ENCODE measurements around the gene ZNF497. TPM values are rescaled to one million over a fixed set of nuclear protein-coding genes. Genes with fewer than 3 reads are reported as not detected.

Gene ZNF497
- total and polyA plus RNA-seq, 2 of the 13 experiments (the other 11 are each of a cell fraction or from before 2014, with no cell fraction given) = 1.5 to 1.9 TPM

DNA sequence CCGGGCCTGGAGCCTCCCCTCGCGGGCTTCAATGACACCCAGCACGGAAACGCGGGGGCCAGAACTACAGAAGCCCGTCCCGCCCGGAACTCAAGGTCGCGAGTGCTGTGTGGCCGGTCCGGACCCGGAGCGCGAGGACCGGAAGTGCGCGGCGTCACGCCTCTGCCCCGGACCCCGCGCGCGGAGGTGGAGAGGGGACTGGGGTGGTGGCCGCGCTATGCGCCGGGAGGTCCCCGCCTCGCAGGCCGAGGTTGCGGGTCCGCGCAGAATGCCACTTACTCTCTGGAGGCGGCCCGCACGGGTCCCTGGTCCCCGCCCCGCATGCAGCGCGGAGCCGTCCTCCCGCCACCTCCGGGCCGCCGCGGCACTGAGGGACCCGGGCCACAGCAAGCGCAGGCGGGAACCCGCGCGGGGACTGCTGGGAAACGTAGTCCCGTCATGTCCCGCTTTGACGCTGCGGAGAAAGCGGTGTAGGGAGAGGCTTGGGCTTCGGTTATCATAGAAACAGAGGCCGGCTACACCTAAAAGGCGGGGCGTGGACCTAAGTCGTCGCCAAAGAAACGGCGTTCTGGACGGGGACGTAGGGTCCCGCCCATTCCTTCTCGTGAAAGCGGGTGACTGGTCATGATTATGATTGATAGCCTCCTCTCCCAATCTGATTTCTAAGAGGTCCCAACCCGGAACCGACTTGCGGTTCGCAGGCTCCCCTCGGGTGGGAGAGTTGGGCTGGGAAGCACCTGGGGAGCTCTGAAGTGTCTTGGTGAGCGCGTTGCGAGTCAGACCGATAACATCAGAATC is 18.3 kb upstream of the ZNF497 start, which contains the start of gene ZNF837 (continued):
- TF ChIP-seq, protein P1, sequence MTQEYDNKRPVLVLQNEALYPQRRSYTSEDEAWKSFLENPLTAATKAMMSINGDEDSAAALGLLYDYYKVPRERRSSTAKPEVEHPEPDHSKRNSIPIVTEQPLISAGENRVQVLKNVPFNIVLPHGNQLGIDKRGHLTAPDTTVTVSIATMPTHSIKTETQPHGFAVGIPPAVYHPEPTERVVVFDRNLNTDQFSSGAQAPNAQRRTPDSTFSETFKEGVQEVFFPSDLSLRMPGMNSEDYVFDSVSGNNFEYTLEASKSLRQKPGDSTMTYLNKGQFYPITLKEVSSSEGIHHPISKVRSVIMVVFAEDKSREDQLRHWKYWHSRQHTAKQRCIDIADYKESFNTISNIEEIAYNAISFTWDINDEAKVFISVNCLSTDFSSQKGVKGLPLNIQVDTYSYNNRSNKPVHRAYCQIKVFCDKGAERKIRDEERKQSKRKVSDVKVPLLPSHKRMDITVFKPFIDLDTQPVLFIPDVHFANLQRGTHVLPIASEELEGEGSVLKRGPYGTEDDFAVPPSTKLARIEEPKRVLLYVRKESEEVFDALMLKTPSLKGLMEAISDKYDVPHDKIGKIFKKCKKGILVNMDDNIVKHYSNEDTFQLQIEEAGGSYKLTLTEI (CRISPR knock-in tag; conservative IDR thresholded peaks at IDR 0.05) = no peak
- TF ChIP-seq, protein P2, sequence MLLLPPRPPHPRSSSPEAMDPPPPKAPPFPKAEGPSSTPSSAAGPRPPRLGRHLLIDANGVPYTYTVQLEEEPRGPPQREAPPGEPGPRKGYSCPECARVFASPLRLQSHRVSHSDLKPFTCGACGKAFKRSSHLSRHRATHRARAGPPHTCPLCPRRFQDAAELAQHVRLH (CRISPR knock-in tag; IDR thresholded peaks at IDR 0.05; ENCODE audit: borderline replicate concordance, low read depth) = peak; percentile 89; the same call in 1 of the 2 replicates
- TF ChIP-seq TGIF2 (CRISPR knock-in tag; IDR thresholded peaks at IDR 0.05) (peak; percentile 55; the same call in 1 of the 2 replicates), NCOA2 (CRISPR knock-in tag; IDR thresholded peaks at IDR 0.05) (peak; percentile 69; the same call in 1 of the 2 replicates), ATAD3A (CRISPR knock-in tag; IDR thresholded peaks at IDR 0.05) (0 out of 2 replicates have a peak, but pooled peaks have one; percentile 26), MBD4 (IDR thresholded peaks at IDR 0.05; ENCODE audit: borderline replicate concordance, low read length) (no peak), HNF1B (CRISPR knock-in tag; IDR thresholded peaks at IDR 0.05) (peak; percentile 70), WIZ (CRISPR knock-in tag; IDR thresholded peaks at IDR 0.05) (peak; percentile 81), ZFP1 (CRISPR knock-in tag; IDR thresholded peaks at IDR 0.05) (peak; percentile 52), RFXANK (CRISPR knock-in tag; IDR thresholded peaks at IDR 0.05) (peak; percentile 93), CCDC6 (CRISPR knock-in tag; IDR thresholded peaks at IDR 0.05) (peak; percentile 88), CENPT (CRISPR knock-in tag; IDR thresholded peaks at IDR 0.05; ENCODE audit: low read depth) (0 out of 2 replicates have a peak, but pooled peaks have one; percentile 67), ZNF253 (CRISPR knock-in tag; IDR thresholded peaks at IDR 0.05; ENCODE audit: borderline replicate concordance) (no peak), ZNF317 (CRISPR knock-in tag; IDR thresholded peaks at IDR 0.05) (0 out of 2 replicates have a peak, but pooled peaks have one; percentile 34), ZBTB46 (CRISPR knock-in tag; IDR thresholded peaks at IDR 0.05; ENCODE audit: borderline replicate concordance) (no peak), IKZF1 (IDR thresholded peaks at IDR 0.05) (no peak), ZFYVE20 (CRISPR knock-in tag; IDR thresholded peaks at IDR 0.05; ENCODE audit: borderline replicate concordance, low read depth) (peak; percentile 92; the same call in 1 of the 2 replicates)
- TF ChIP-seq, protein P3, sequence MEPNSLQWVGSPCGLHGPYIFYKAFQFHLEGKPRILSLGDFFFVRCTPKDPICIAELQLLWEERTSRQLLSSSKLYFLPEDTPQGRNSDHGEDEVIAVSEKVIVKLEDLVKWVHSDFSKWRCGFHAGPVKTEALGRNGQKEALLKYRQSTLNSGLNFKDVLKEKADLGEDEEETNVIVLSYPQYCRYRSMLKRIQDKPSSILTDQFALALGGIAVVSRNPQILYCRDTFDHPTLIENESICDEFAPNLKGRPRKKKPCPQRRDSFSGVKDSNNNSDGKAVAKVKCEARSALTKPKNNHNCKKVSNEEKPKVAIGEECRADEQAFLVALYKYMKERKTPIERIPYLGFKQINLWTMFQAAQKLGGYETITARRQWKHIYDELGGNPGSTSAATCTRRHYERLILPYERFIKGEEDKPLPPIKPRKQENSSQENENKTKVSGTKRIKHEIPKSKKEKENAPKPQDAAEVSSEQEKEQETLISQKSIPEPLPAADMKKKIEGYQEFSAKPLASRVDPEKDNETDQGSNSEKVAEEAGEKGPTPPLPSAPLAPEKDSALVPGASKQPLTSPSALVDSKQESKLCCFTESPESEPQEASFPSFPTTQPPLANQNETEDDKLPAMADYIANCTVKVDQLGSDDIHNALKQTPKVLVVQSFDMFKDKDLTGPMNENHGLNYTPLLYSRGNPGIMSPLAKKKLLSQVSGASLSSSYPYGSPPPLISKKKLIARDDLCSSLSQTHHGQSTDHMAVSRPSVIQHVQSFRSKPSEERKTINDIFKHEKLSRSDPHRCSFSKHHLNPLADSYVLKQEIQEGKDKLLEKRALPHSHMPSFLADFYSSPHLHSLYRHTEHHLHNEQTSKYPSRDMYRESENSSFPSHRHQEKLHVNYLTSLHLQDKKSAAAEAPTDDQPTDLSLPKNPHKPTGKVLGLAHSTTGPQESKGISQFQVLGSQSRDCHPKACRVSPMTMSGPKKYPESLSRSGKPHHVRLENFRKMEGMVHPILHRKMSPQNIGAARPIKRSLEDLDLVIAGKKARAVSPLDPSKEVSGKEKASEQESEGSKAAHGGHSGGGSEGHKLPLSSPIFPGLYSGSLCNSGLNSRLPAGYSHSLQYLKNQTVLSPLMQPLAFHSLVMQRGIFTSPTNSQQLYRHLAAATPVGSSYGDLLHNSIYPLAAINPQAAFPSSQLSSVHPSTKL (CRISPR knock-in tag; IDR thresholded peaks at IDR 0.05) = peak; percentile 73
